Endothelial cell of umbilical vein (primary cell): ENCODE data around the gene COL5A1. TPM values are rescaled to one million over a fixed set of nuclear protein-coding genes. Genes with fewer than 3 reads are reported as not detected.

Source experiments
- BruUV-seq: library from RNA; stranded (reverse); fragments of 400-500 nt; replicated peaks from 2 replicates; lab custom pipeline; 2021; lab: Mats Ljungman, UMichigan
- CTCF ChIA-PET: fragments of 300-600, 350-600 bp; sonication (Branson Sonifier 250); formaldehyde crosslinking; loops from one replicate; lab custom pipeline; 2021; ENCODE audit warnings: antibody characterized with exemption, inconsistent platforms; lab: Charles Lee
- POLR2A ChIA-PET: fragments of 300-600, 350-600 bp; sonication (Branson Sonifier 250); formaldehyde crosslinking; loops from one replicate; lab custom pipeline; 2021; ENCODE audit warnings: antibody characterized with exemption, inconsistent platforms; lab: Charles Lee
- DNase-seq: peaks from one replicate; pipeline ENCODE4 v3.0.0-alpha.2; 2011; ENCODE audit warnings: low read depth, low spot score
- FAIRE-seq: peaks from 2 replicates; lab custom pipeline; 2011; peaks lifted over from hg19 to GRCh38; lab: Jason Lieb, UNC
- H2AFZ ChIP-seq: 2 replicates; pipeline ENCODE4 v1.6.0; 2012; ENCODE audit warnings: low read depth, low read length, control low read depth, inconsistent platforms
- H3K27ac ChIP-seq: 2 replicates; pipeline ENCODE4 v1.5.1; 2011; ENCODE audit warnings: low read depth, mild to moderate bottlenecking, control low read depth, low read length, moderate library complexity; ENCODE audit not compliant: insufficient read depth
- H3K27me3 ChIP-seq, 2 experiments: 2 replicates each; pipeline versions ENCODE4 v1.6.0 to v1.6.1; 2011; ENCODE audit warnings: low read length in 2 of 2, mixed read lengths in 1 of 2; ENCODE audit not compliant: control insufficient read depth in 2 of 2, insufficient read depth in 2 of 2
- H3K36me3 ChIP-seq, 2 experiments: 2 replicates in 1 of 2; 3 replicates in 1 of 2; pipeline ENCODE4 v1.5.1; 2011; ENCODE audit warnings: low read length in 2 of 2, mild to moderate bottlenecking in 1 of 2, moderate library complexity in 1 of 2; ENCODE audit not compliant: control insufficient read depth in 2 of 2, insufficient read depth in 2 of 2; ENCODE audit errors: extremely low read depth in 1 of 2
- H3K4me1 ChIP-seq: 3 replicates; pipeline ENCODE4 v1.5.1; 2011; ENCODE audit warnings: mild to moderate bottlenecking, low read length; ENCODE audit not compliant: control insufficient read depth, insufficient read depth; ENCODE audit errors: extremely low read depth
- H3K4me2 ChIP-seq: 2 replicates; pipeline ENCODE4 v1.6.1; 2011; ENCODE audit warnings: low read length, control low read depth, mixed read lengths; ENCODE audit not compliant: insufficient read depth
- H3K4me3 ChIP-seq, 3 experiments: fragments of 200-600 bp in 1 of 3; sonication (generic), shearing (Covaris generic) in 1 of 3; replicated peaks in 1 of 3; 2 replicates each; pipeline ENCODE4 v1.5.1; 2011 to 2016; ENCODE audit warnings: control low read depth in 3 of 3, low read length in 3 of 3, mild to moderate bottlenecking in 2 of 3, inconsistent platforms in 1 of 3, low read depth in 1 of 3, moderate library complexity in 1 of 3; ENCODE audit not compliant: insufficient read depth in 1 of 3
- H3K79me2 ChIP-seq: 2 replicates; pipeline ENCODE4 v1.6.0; 2012; ENCODE audit warnings: low read length, inconsistent platforms; ENCODE audit not compliant: control insufficient read depth, insufficient read depth
- H3K9ac ChIP-seq: replicated peaks from 2 replicates; pipeline ENCODE3; 2011; ENCODE audit warnings: low read length, control low read depth; ENCODE audit not compliant: insufficient read depth; ENCODE audit errors: extremely low read depth
- H3K9me1 ChIP-seq: replicated peaks from 3 replicates; pipeline ENCODE4 v1.6.0; 2011; ENCODE audit warnings: mild to moderate bottlenecking, low read length; ENCODE audit not compliant: control insufficient read depth, insufficient read depth; ENCODE audit errors: extremely low read depth
- H3K9me3 ChIP-seq: replicated peaks from 2 replicates; pipeline ENCODE4 v1.5.1; 2012; ENCODE audit warnings: low read length, inconsistent platforms; ENCODE audit not compliant: control insufficient read depth, insufficient read depth
- H4K20me1 ChIP-seq: replicated peaks from 2 replicates; pipeline ENCODE3; 2011; ENCODE audit warnings: mild to moderate bottlenecking, low read length; ENCODE audit not compliant: control insufficient read depth, insufficient read depth; ENCODE audit errors: extremely low read depth
- CTCF ChIP-seq, 2 donors: IDR thresholded peaks; 1 replicate in 1 of 2; 2 replicates in 1 of 2; pipeline ENCODE4 v1.5.1; 2011; ENCODE audit warnings: low read length in 2 of 2, mild to moderate bottlenecking in 2 of 2, moderate library complexity in 2 of 2, control low read depth in 1 of 2, inconsistent platforms in 1 of 2, low read depth in 1 of 2; ENCODE audit not compliant: insufficient read depth in 1 of 2; ENCODE audit errors: extremely low read depth in 1 of 2
- EZH2 ChIP-seq: IDR thresholded peaks from 2 replicates; pipeline ENCODE4 v1.6.1; 2012; ENCODE audit warnings: borderline replicate concordance, low read depth, mild to moderate bottlenecking, moderate library complexity, low read length, inconsistent platforms; ENCODE audit not compliant: severe bottlenecking
- FOS ChIP-seq: IDR thresholded peaks from 2 replicates; pipeline ENCODE4 v1.6.1; 2011; ENCODE audit warnings: mild to moderate bottlenecking, low read length, moderate library complexity, borderline replicate concordance; ENCODE audit not compliant: insufficient read depth
- GATA2 ChIP-seq: IDR thresholded peaks from 2 replicates; pipeline ENCODE4 v1.7.0; 2011; ENCODE audit warnings: low read depth, mild to moderate bottlenecking, moderate library complexity, mixed read lengths, low read length; ENCODE audit not compliant: insufficient read length, insufficient read depth
- JUN ChIP-seq: IDR thresholded peaks from 2 replicates; pipeline ENCODE4 v1.6.1; 2011; ENCODE audit warnings: borderline replicate concordance, low read depth; ENCODE audit not compliant: insufficient read length, insufficient read depth
- MAX ChIP-seq: IDR thresholded peaks from 2 replicates; pipeline ENCODE4 v1.6.1; 2011; ENCODE audit not compliant: insufficient read depth, insufficient read length
- MYC ChIP-seq: IDR thresholded peaks from one replicate; pipeline ENCODE4 v1.6.1; 2011; ENCODE audit warnings: mild to moderate bottlenecking, low read depth, low read length
- POLR2A ChIP-seq: IDR thresholded peaks from 2 replicates; pipeline ENCODE4 v1.6.1; 2012; ENCODE audit warnings: low read depth, mild to moderate bottlenecking, control low read depth, low read length
- POLR2AphosphoS5 ChIP-seq: IDR thresholded peaks from 2 replicates; pipeline ENCODE4 v1.6.1; 2012; ENCODE audit warnings: low read depth, mild to moderate bottlenecking, control low read depth, low read length, moderate library complexity; ENCODE audit not compliant: insufficient read depth
- dilution Hi-C: fragments of 300-500 bp; cut with MboI; formaldehyde crosslinking; loops from one replicate; pipeline ENCODE4 v1.15.0; 2019; ENCODE audit warnings: low sequenced_read_pairs; ENCODE audit not compliant: extremely low pct_ligation_motif_present
- intact Hi-C: fragments of 100-400 bp; cut with micrococcal nuclease; formaldehyde crosslinking; loops from one replicate; pipeline ENCODE4 v1.10.0; 2022
- polyA plus RNA-seq, 4 experiments: library from polyadenylated mRNA; depleted of rRNA in 3 of 4; stranded (reverse) in 3 of 4; unstranded in 1 of 4; fragments of >200 nt; gene quantifications; 2 replicates each; pipeline versions ENCODE4 v1.2.1 to v1.2.3, GENCODE V29; 2011 to 2012; ENCODE audit warnings: missing spikeins in 1 of 4
- total RNA-seq: library from RNA; stranded (reverse); gene quantifications from 2 replicates; pipeline ENCODE4 v1.2.3, GENCODE V29; 2021

COL5A1 gene
- total and polyA plus RNA-seq, 2 donors (not counting 3 experiments of a cell fraction or from before 2014, with no cell fraction given), result 97.4 to 175 TPM

GRCh38 chr9:134766587-134766986 is 125.0 kb downstream of the COL5A1 start:
- peaks cover 2 to 29% of the 10 kb centered on the region in 2 experiments for H3K36me3 ChIP-seq
- no peak overlapping the region for H3K4me2 ChIP-seq
- H3K4me1 ChIP-seq, result peaks cover 8% of the 10 kb centered on the region
- no TSS peak for BruUV-seq
- H3K9ac ChIP-seq, result no peak overlapping the region
- no peak for DNase-seq
- no peaks in the 10 kb centered on the region for H3K9me1 ChIP-seq
- H4K20me1 ChIP-seq, result no peaks in the 10 kb centered on the region
- ChIA-PET CTCF (interaction anchor here (1.1 kb wide), 1 partner anchor 28 kb away, joined by 3 read pairs; no protein-coding TSS in a partner anchor), POLR2A (no interaction called here)
- FAIRE-seq, result no peak
- intact Hi-C loops, result no loop called here
- H3K4me3 ChIP-seq, result no peak overlapping the region
- TF ChIP-seq CTCF (IDR thresholded peaks at IDR 0.05; ENCODE audit: extremely low read depth in 1 of 2, insufficient read depth in 1 of 2, low read depth in 1 of 2, low read length in 2 of 2) (no peak), GATA2 (no peak)
- no peaks in the 10 kb centered on the region for H3K79me2 ChIP-seq
- H3K9me3 ChIP-seq, result no peaks in the 10 kb centered on the region
- H3K27me3 ChIP-seq, result no peaks in the 10 kb centered on the region
- dilution Hi-C loops, result no loop called here
- no peak overlapping the region for H3K27ac ChIP-seq
- no peak overlapping the region for H2AFZ ChIP-seq

- no peak for TF ChIP-seq POLR2AphosphoS5
- TF ChIP-seq CTCF (IDR thresholded peaks at IDR 0.05; ENCODE audit: extremely low read depth in 1 of 2, insufficient read depth in 1 of 2, low read depth in 1 of 2, low read length in 2 of 2), result no peak
- TF ChIP-seq POLR2A, result no peak
- TF ChIP-seq JUN, result no peak
- no peak for TF ChIP-seq GATA2
- no peak for TF ChIP-seq FOS
- no peak for TF ChIP-seq EZH2
- no peak for TF ChIP-seq MYC
- no peak for TF ChIP-seq MAX
- intact Hi-C loops, result no loop called here
- Histone ChIP-seq H3K4me1 (peaks cover 8% of the 10 kb centered on the region), H3K4me3 (no peak overlapping the region), H3K9me1 (no peaks in the 10 kb centered on the region), H4K20me1 (no peaks in the 10 kb centered on the region), H2AFZ (no peak overlapping the region), H3K36me3 (peaks cover 2 to 20% of the 10 kb centered on the region in 2 experiments), H3K79me2 (no peaks in the 10 kb centered on the region), H3K9ac (no peak overlapping the region), H3K27ac (no peak overlapping the region), H3K27me3 (no peaks in the 10 kb centered on the region), H3K4me2 (no peak overlapping the region), H3K9me3 (no peaks in the 10 kb centered on the region)
- POLR2A ChIA-PET, result no interaction called here
- no peak for FAIRE-seq
- CTCF ChIA-PET, result interaction anchor here (1.0 kb wide), 1 partner anchor 10 kb away, joined by 3 read pairs; no protein-coding TSS in a partner anchor
- dilution Hi-C loops, result no loop called here
- BruUV-seq, result no TSS peak
- no peak for DNase-seq
These were observed 126.7 kb downstream of the COL5A1 start for GRCh38 chr9:134768332-134768708.
